Measurements from ENCODE around the gene PRRG2. TPM values are rescaled to one million over a fixed set of nuclear protein-coding genes. Genes with fewer than 3 reads are reported as not detected.

PRRG2 gene
- total and polyA plus RNA-seq, 10 of the 15 experiments (the other 5 are each of a cell fraction or from before 2014, with no cell fraction given) = 0.09 to 2.1 (median 0.86) TPM

DNA sequence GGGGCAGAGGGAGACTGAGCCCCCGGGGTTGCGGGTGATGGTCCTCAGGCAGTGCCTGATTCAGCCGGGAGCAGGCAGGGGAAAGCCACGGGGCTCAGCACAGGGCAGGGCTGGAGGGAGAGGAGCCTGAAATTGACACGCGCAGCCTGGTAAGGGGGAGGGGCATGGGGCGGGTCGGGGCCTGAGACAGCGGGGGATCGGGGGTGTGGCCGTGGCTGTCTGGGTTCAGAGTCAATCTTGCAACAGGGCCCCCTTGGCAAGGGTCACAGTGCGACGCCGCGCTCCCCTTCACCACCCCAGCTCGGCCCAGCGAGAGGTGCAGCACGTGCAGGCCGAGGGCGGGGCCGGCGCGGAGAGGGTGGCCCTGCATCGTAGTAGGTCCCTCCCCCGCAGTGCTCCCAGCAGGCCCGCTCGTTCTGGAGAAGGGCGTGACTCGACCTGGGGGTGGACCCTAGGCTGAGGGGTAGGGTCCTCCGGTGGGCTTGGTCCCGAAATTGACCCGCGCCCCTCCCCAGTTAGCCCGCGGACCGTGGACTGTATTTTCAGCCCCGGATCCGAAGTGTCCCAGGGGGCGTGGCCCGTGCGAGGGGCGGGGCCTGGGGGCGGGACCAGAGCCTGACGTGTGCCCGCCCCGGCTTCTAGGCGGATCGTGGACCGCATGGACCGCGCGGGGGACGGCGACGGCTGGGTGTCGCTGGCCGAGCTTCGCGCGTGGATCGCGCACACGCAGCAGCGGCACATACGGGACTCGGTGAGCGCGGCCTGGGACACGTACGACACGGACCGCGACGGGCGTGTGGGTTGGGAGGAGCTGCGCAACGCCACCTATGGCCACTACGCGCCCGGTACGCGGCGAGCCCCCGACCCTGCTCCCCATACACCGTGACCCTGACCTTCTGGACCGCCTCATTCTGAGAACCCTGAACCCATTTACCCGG, 47.3 kb upstream of the PRRG2 start (continued):
- TF ChIP-seq, protein P1, sequence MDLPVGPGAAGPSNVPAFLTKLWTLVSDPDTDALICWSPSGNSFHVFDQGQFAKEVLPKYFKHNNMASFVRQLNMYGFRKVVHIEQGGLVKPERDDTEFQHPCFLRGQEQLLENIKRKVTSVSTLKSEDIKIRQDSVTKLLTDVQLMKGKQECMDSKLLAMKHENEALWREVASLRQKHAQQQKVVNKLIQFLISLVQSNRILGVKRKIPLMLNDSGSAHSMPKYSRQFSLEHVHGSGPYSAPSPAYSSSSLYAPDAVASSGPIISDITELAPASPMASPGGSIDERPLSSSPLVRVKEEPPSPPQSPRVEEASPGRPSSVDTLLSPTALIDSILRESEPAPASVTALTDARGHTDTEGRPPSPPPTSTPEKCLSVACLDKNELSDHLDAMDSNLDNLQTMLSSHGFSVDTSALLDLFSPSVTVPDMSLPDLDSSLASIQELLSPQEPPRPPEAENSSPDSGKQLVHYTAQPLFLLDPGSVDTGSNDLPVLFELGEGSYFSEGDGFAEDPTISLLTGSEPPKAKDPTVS (IDR thresholded peaks at IDR 0.05; ENCODE audit: low read depth, low read length) = no peak
- TF ChIP-seq SRF (IDR thresholded peaks at IDR 0.05; ENCODE audit: low read depth in 2 of 2, low read length in 2 of 2) = no peak
- TF ChIP-seq EP300 (IDR thresholded peaks at IDR 0.05; ENCODE audit: borderline replicate concordance in 1 of 2, control insufficient read depth in 1 of 2, low read depth in 2 of 2, low read length in 2 of 2) = no peak
- no peak for TF ChIP-seq MTA2 (IDR thresholded peaks at IDR 0.05; ENCODE audit: low read depth)
- TF ChIP-seq NFIC (IDR thresholded peaks at IDR 0.05; ENCODE audit: low read depth, low read length) = no peak
- TF ChIP-seq NR2C1 (IDR thresholded peaks at IDR 0.05) = 0 out of 2 replicates have a peak, but pooled peaks have one; percentile 8
- TF ChIP-seq IRF4 (IDR thresholded peaks at IDR 0.05; ENCODE audit: low read depth, low read length) = no peak
- TF ChIP-seq, protein P2, sequence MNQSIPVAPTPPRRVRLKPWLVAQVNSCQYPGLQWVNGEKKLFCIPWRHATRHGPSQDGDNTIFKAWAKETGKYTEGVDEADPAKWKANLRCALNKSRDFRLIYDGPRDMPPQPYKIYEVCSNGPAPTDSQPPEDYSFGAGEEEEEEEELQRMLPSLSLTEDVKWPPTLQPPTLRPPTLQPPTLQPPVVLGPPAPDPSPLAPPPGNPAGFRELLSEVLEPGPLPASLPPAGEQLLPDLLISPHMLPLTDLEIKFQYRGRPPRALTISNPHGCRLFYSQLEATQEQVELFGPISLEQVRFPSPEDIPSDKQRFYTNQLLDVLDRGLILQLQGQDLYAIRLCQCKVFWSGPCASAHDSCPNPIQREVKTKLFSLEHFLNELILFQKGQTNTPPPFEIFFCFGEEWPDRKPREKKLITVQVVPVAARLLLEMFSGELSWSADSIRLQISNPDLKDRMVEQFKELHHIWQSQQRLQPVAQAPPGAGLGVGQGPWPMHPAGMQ (IDR thresholded peaks at IDR 0.05; ENCODE audit: borderline replicate concordance) = no peak
- TF ChIP-seq, protein P3, sequence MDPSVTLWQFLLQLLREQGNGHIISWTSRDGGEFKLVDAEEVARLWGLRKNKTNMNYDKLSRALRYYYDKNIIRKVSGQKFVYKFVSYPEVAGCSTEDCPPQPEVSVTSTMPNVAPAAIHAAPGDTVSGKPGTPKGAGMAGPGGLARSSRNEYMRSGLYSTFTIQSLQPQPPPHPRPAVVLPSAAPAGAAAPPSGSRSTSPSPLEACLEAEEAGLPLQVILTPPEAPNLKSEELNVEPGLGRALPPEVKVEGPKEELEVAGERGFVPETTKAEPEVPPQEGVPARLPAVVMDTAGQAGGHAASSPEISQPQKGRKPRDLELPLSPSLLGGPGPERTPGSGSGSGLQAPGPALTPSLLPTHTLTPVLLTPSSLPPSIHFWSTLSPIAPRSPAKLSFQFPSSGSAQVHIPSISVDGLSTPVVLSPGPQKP (IDR thresholded peaks at IDR 0.05; ENCODE audit: low read depth, low read length) = no peak
